HG03108 (cell line): Measurements from ENCODE around the gene PCDH15.

ENCODE experiments used
- ATAC-seq: cut with Tn5 transposase; IDR thresholded peaks from one replicate; pipeline ENCODE4 v1.9.1; 2021; ENCODE audit warnings: moderate library complexity; ENCODE audit not compliant: unreplicated experiment

Gene PCDH15

GRCh38 chr10:54139819-54140428, 661.1 kb downstream of the PCDH15 start:
- ATAC-seq = no peak

GRCh38 chr10:54137396-54137795, 663.6 kb downstream of the PCDH15 start:
- no peak for ATAC-seq

- no peak for ATAC-seq
These were observed 667.8 kb downstream of the PCDH15 start for GRCh38 chr10:54133203-54133602.

- no peak for ATAC-seq
These were observed 669.2 kb downstream of the PCDH15 start for GRCh38 chr10:54131833-54132232.

- no peak for ATAC-seq
These were observed 670.6 kb downstream of the PCDH15 start for GRCh38 chr10:54130394-54130793.

- ATAC-seq = no peak
These were observed 675.8 kb downstream of the PCDH15 start for GRCh38 chr10:54125098-54125747.

GRCh38 chr10:54124209-54124885, 676.7 kb downstream of the PCDH15 start:
- no peak for ATAC-seq

- ATAC-seq = no peak
These were observed 680.2 kb downstream of the PCDH15 start for GRCh38 chr10:54120806-54121205.

GRCh38 chr10:54108961-54109360, 692.1 kb downstream of the PCDH15 start:
- ATAC-seq = no peak

- no peak for ATAC-seq
These were observed 704.1 kb downstream of the PCDH15 start for GRCh38 chr10:54096892-54097291.

- ATAC-seq = no peak
These were observed 706.7 kb downstream of the PCDH15 start for GRCh38 chr10:54094321-54094720.

- ATAC-seq = no peak
These were observed 709.8 kb downstream of the PCDH15 start for GRCh38 chr10:54091237-54091636.

GRCh38 chr10:54081950-54082349, 719.1 kb downstream of the PCDH15 start:
- no peak for ATAC-seq

- ATAC-seq = no peak
These were observed 733.7 kb downstream of the PCDH15 start for GRCh38 chr10:54067361-54067760.

GRCh38 chr10:54066646-54067045, 734.4 kb downstream of the PCDH15 start:
- no peak for ATAC-seq

- no peak for ATAC-seq
These were observed 735.9 kb downstream of the PCDH15 start for GRCh38 chr10:54065106-54065505.

- no peak for ATAC-seq
These were observed 736.8 kb downstream of the PCDH15 start for GRCh38 chr10:54064215-54064614.

GRCh38 chr10:54063514-54063913, 737.5 kb downstream of the PCDH15 start:
- no peak for ATAC-seq

- no peak for ATAC-seq
These were observed 740.5 kb downstream of the PCDH15 start for GRCh38 chr10:54060572-54060971.

- no peak for ATAC-seq
These were observed 743.7 kb downstream of the PCDH15 start for GRCh38 chr10:54057357-54057756.

GRCh38 chr10:54026340-54026739, 774.7 kb downstream of the PCDH15 start:
- no peak for ATAC-seq

- ATAC-seq = no peak
These were observed 789.9 kb downstream of the PCDH15 start for GRCh38 chr10:54011117-54011516.
